ENCODE results near the gene BTBD19. TPM values are rescaled to one million over a fixed set of nuclear protein-coding genes. Genes with fewer than 3 reads are reported as not detected.
A peak's percentile ranks its signal among the peaks of the same experiment; 100 is the strongest.

Gene BTBD19
- total and polyA plus RNA-seq, 2 of the 8 experiments (the other 6 are each of a cell fraction or from before 2014, with no cell fraction given): 1.1 TPM

- DNase-seq (ENCODE audit: low read depth in 1 of 2, low spot score in 2 of 2): no peak
- TF ChIP-seq ATF2 (IDR thresholded peaks at IDR 0.05; ENCODE audit: low read length) (no peak), CEBPB (IDR thresholded peaks at IDR 0.05; ENCODE audit: low read depth, low read length) (no peak), CTBP2 (IDR thresholded peaks at IDR 0.05; ENCODE audit: borderline replicate concordance, insufficient read depth, insufficient read length, low read length) (no peak), EGR1 (IDR thresholded peaks at IDR 0.05; ENCODE audit: borderline replicate concordance, low read depth, low read length) (no peak), ZNF274 (IDR thresholded peaks at IDR 0.05; ENCODE audit: borderline replicate concordance, extremely low read depth, low read length) (no peak), BCL11A (IDR thresholded peaks at IDR 0.05; ENCODE audit: low read depth in 2 of 2, low read length in 2 of 2) (no peak), HDAC6 (IDR thresholded peaks at IDR 0.05; ENCODE audit: low read depth, low read length) (no peak)
These were observed 13.0 kb downstream of the BTBD19 start for GRCh38 chr1:44821240-44821715.

More at GRCh38 chr1:44821240-44821715, 13.0 kb downstream of the BTBD19 start:
- H2BK15ac ChIP-seq (ENCODE audit: low read length): peak overlapping the region; percentile 65
- no peak overlapping the region for H3K14ac ChIP-seq (ENCODE audit: insufficient read length)
- H2AK5ac ChIP-seq (ENCODE audit: low read depth, low read length): no peak overlapping the region
- no peaks in the 10 kb centered on the region for H3K9me3 ChIP-seq (ENCODE audit: insufficient read depth in 2 of 2, low read depth in 1 of 2, low read length in 1 of 2)
- no peaks in the 10 kb centered on the region for H4K20me1 ChIP-seq (replicated peaks in 1 of 2; ENCODE audit: control insufficient read depth in 1 of 2, insufficient read depth in 2 of 2, low read length in 2 of 2)
- H2BK120ac ChIP-seq (replicated peaks; ENCODE audit: low read depth, low read length): no peak overlapping the region
- ChIA-PET POLR2A (ENCODE audit: partially characterized antibody) (interaction anchor here (0.6 to 16.6 kb wide), 17 partner anchors 9 to 701 kb away, joined by 3 to 547 read pairs (median 26); partner anchors contain the start of genes BEST4, BTBD19, DYNLT4 and EIF2B3), CTCF (ENCODE audit: partially characterized antibody) (interaction anchor here (0.6 to 5.3 kb wide), 14 partner anchors 10 to 197 kb away, joined by 3 to 26 read pairs (median 8); partner anchors contain the start of genes BTBD19, DYNLT4 and PLK3)
- H3K36me3 ChIP-seq (ENCODE audit: control insufficient read depth in 2 of 4, insufficient read depth in 4 of 4, low read length in 3 of 4): no peaks in the 10 kb centered on the region
- H2BK12ac ChIP-seq (ENCODE audit: low read depth, low read length): peak overlapping the region; percentile 75
- H3K27me3 ChIP-seq (replicated peaks in 1 of 4; ENCODE audit: control insufficient read depth in 3 of 4, extremely low read depth in 1 of 4, insufficient read depth in 3 of 4, low read length in 3 of 4): no peaks in the 10 kb centered on the region; a peak in 2 of 7 replicates
- no peak overlapping the region for H3K18ac ChIP-seq (ENCODE audit: extremely low read depth, low read length)
- no peaks in the 10 kb centered on the region for H3K79me2 ChIP-seq (ENCODE audit: control insufficient read depth in 1 of 2, insufficient read depth in 2 of 2, low read length in 2 of 2)
- H3K4me1 ChIP-seq (replicated peaks in 1 of 4; ENCODE audit: control insufficient read depth in 3 of 4, insufficient read depth in 4 of 4, low read length in 3 of 4): peaks cover 2 to 6% (median 3%) of the 10 kb centered on the region in 4 experiments; a peak in 6 of 7 replicates
- H3K56ac ChIP-seq (replicated peaks; ENCODE audit: insufficient read length, low read depth, low read length): no peak overlapping the region
- H2AFZ ChIP-seq (ENCODE audit: low read length): no peak overlapping the region
- H4K8ac ChIP-seq (ENCODE audit: extremely low read depth, insufficient read depth, low read length): 0 out of 2 replicates have a peak overlapping the region, but pooled peaks have one; percentile 41
- WGBS, 2 experiments (ENCODE audit: extremely low coverage in 1 of 2, insufficient coverage in 1 of 2, insufficient read length in 1 of 2, insufficient replicate concordance in 2 of 2, low coverage in 1 of 2, low lambda C conversion rate in 2 of 2, missing lambda C conversion rate in 1 of 2): 84% methylated on average over 9 of the region's 9 CpGs; no CpG with 5 or more reads in 1 of the 2 experiments
- 0 out of 2 replicates have a peak overlapping the region, but pooled peaks have one; percentile 72 for H2BK20ac ChIP-seq (ENCODE audit: low read length)
- H3K4me3 ChIP-seq (ENCODE audit: extremely low read depth in 1 of 4, insufficient read depth in 2 of 4, low read depth in 3 of 4, low read length in 4 of 4): no peak overlapping the region
- no peak overlapping the region for H3K27ac ChIP-seq (ENCODE audit: low read depth, low read length)
- FAIRE-seq: no peak
- H3K79me1 ChIP-seq (ENCODE audit: low read depth, low read length): no peaks in the 10 kb centered on the region
- no peak overlapping the region for H4K91ac ChIP-seq (replicated peaks; ENCODE audit: insufficient read length, low read length)
- no peak overlapping the region; a peak in 1 of 4 replicates for H3K4me2 ChIP-seq (ENCODE audit: insufficient read depth in 1 of 2, low read depth in 2 of 2, low read length in 2 of 2)
- no peak overlapping the region for H3K23ac ChIP-seq (ENCODE audit: insufficient read length)
- H3K4ac ChIP-seq (replicated peaks; ENCODE audit: insufficient read length, low read depth, low read length): no peak overlapping the region
- H3K23me2 ChIP-seq (ENCODE audit: low read depth, low read length): peaks cover 7% of the 10 kb centered on the region
- peak overlapping the region in 1 of 4 experiments; percentile 5; a peak in 1 of 7 replicates for H3K9ac ChIP-seq (replicated peaks in 1 of 4; ENCODE audit: extremely low read depth in 1 of 4, low read depth in 3 of 4, low read length in 3 of 4)
- peak overlapping the region; percentile 100; the same call in 1 of the 2 replicates for H2BK5ac ChIP-seq (ENCODE audit: low read depth, low read length)
- no peak overlapping the region for H4K5ac ChIP-seq (ENCODE audit: insufficient read length, low read depth, low read length)

Data from H1 (cell line).